Renal cortical epithelial cell (primary cell): Measurements from ENCODE around the gene SRC. TPM values are rescaled to one million over a fixed set of nuclear protein-coding genes. Genes with fewer than 3 reads are reported as not detected.

Source experiments
- DNase-seq: peaks from one replicate; pipeline ENCODE4 v3.0.0-alpha.2; 2011; ENCODE audit warnings: low read depth
- total RNA-seq: library from RNA; depleted of rRNA; stranded (reverse); fragments of >200 nt; gene quantifications from 2 replicates; pipeline ENCODE4 v1.2.3, GENCODE V29; 2014

Gene SRC
- total RNA-seq, 1 donor from 2014 or later, result 58.6 TPM

GRCh38 chr20:37426106-37426505 lies 80.2 kb downstream of the SRC start:
- no peak for DNase-seq

- no peak for DNase-seq
Measured at GRCh38 chr20:37426978-37427377, 81.0 kb downstream of the SRC start.

GRCh38 chr20:37430044-37430443 lies 84.1 kb downstream of the SRC start:
- no peak for DNase-seq

GRCh38 chr20:37430778-37431460 lies 85.0 kb downstream of the SRC start:
- no peak for DNase-seq

GRCh38 chr20:37431786-37432185 lies 85.8 kb downstream of the SRC start:
- no peak for DNase-seq

- DNase-seq, result no peak
Measured at GRCh38 chr20:37432606-37433005, 86.7 kb downstream of the SRC start.

GRCh38 chr20:37435607-37436006 lies 89.7 kb downstream of the SRC start:
- no peak for DNase-seq

GRCh38 chr20:37436527-37437186 lies 90.7 kb downstream of the SRC start:
- DNase-seq, result no peak

- no peak for DNase-seq
Measured at GRCh38 chr20:37437676-37438075, 91.7 kb downstream of the SRC start.

GRCh38 chr20:37438464-37439222 lies 92.7 kb downstream of the SRC start:
- no peak for DNase-seq

GRCh38 chr20:37439223-37439933 lies 93.4 kb downstream of the SRC start:
- DNase-seq, result no peak

GRCh38 chr20:37441023-37441422 lies 95.1 kb downstream of the SRC start:
- DNase-seq, result no peak

GRCh38 chr20:37442547-37442946 lies 96.6 kb downstream of the SRC start:
- DNase-seq, result no peak

- no peak for DNase-seq
Measured at GRCh38 chr20:37442986-37443385, 97.0 kb downstream of the SRC start.

GRCh38 chr20:37443596-37443995 lies 97.7 kb downstream of the SRC start:
- no peak for DNase-seq

- no peak for DNase-seq
Measured at GRCh38 chr20:37445041-37445440, 99.1 kb downstream of the SRC start.

GRCh38 chr20:37446286-37447032 lies 100.5 kb downstream of the SRC start:
- DNase-seq, result no peak

GRCh38 chr20:37447688-37448087 lies 101.7 kb downstream of the SRC start:
- DNase-seq, result no peak

- DNase-seq, result no peak
Measured at GRCh38 chr20:37449276-37449675, 103.3 kb downstream of the SRC start.

GRCh38 chr20:37450344-37450743 lies 104.4 kb downstream of the SRC start:
- no peak for DNase-seq

GRCh38 chr20:37451616-37452015 lies 105.7 kb downstream of the SRC start:
- no peak for DNase-seq

GRCh38 chr20:37452236-37452635 lies 106.3 kb downstream of the SRC start:
- DNase-seq, result no peak
